GM12878 (cell line): ENCODE measurements around the gene KIF6. TPM values are rescaled to one million over a fixed set of nuclear protein-coding genes. Genes with fewer than 3 reads are reported as not detected.

Source experiments
- ATAC-seq: fragments of 200-7000 bp; cut with Tn5 transposase; 3 replicates; pipeline ENCODE4 v1.9.1; 2020; ENCODE audit warnings: mild to moderate bottlenecking, moderate library complexity
- BruUV-seq: library from RNA; stranded (reverse); fragments of 400-500 nt; replicated peaks from 2 replicates; lab custom pipeline; 2021; lab: Mats Ljungman, UMichigan
- CTCF ChIA-PET: fragments of 300-600 bp; sonication (Branson Sonifier 250); formaldehyde crosslinking; extraction: SDS; loops from one replicate; lab custom pipeline; 2021; ENCODE audit warnings: inconsistent platforms; lab: Yijun Ruan, JAX
- POLR2A ChIA-PET: fragments of 350-600 bp; formaldehyde crosslinking; extraction: SDS; loops from one replicate; lab custom pipeline; 2021; ENCODE audit warnings: inconsistent platforms; lab: Charles Lee
- RAD21 ChIA-PET: fragments of 300-600 bp; sonication (Branson Sonifier 250); formaldehyde crosslinking; loops from one replicate; lab custom pipeline; 2023; ENCODE audit warnings: antibody characterized with exemption; ENCODE audit not compliant: unreplicated experiment; lab: Charles Lee
- SMC1A ChIA-PET: fragments of 300-600 bp; sonication (Branson Sonifier 250); formaldehyde crosslinking; loops from one replicate; lab custom pipeline; 2023; ENCODE audit not compliant: unreplicated experiment, uncharacterized antibody; lab: Charles Lee
- DNase-seq: peaks from one replicate; pipeline ENCODE4 v3.0.0-alpha.2; 2011; ENCODE audit warnings: low read depth, low spot score
- FAIRE-seq: peaks from 3 replicates; lab custom pipeline; 2011; peaks lifted over from hg19 to GRCh38; lab: Jason Lieb, UNC
- H2AFZ ChIP-seq: 2 replicates; pipeline ENCODE4 v1.6.0; 2011; ENCODE audit warnings: low read depth, low read length, control low read depth; ENCODE audit not compliant: control insufficient read depth
- H3K27ac ChIP-seq: 2 replicates; pipeline ENCODE4 v1.5.1; 2011; ENCODE audit warnings: control low read depth; ENCODE audit not compliant: control insufficient read depth, insufficient read depth
- H3K27me3 ChIP-seq, 2 experiments: replicated peaks in 1 of 2; 2 replicates each; pipeline versions ENCODE4 v1.6.0 to v1.6.1; 2011; ENCODE audit warnings: low read length in 1 of 2; ENCODE audit not compliant: control insufficient read depth in 2 of 2, insufficient read depth in 2 of 2
- H3K36me3 ChIP-seq, 2 experiments: 2 replicates each; pipeline ENCODE4 v1.5.1; 2011; ENCODE audit warnings: low read length in 1 of 2; ENCODE audit not compliant: control insufficient read depth in 2 of 2, insufficient read depth in 2 of 2
- H3K4me1 ChIP-seq: 2 replicates; pipeline ENCODE4 v1.6.1; 2011; ENCODE audit warnings: mild to moderate bottlenecking, low read length, moderate library complexity, mixed read lengths; ENCODE audit not compliant: control insufficient read depth, insufficient read depth
- H3K4me2 ChIP-seq: 2 replicates; pipeline ENCODE4 v1.6.0; 2011; ENCODE audit warnings: control low read depth; ENCODE audit not compliant: control insufficient read depth, insufficient read depth
- H3K4me3 ChIP-seq: fragments of 200-600 bp; sonication (generic); 2 replicates; pipeline ENCODE4 v1.5.1; 2016
- H3K79me2 ChIP-seq: 2 replicates; pipeline ENCODE4 v1.6.0; 2011; ENCODE audit warnings: low read length; ENCODE audit not compliant: control insufficient read depth, insufficient read depth
- H3K9ac ChIP-seq: 2 replicates; pipeline ENCODE4 v1.8.0; 2011; ENCODE audit warnings: low read length, control low read depth, mixed read lengths; ENCODE audit not compliant: control insufficient read depth, insufficient read depth
- H3K9me3 ChIP-seq: replicated peaks from 3 replicates; pipeline ENCODE4 v1.5.1; 2011; ENCODE audit warnings: mild to moderate bottlenecking, low read length; ENCODE audit not compliant: control insufficient read depth, insufficient read depth
- H4K20me1 ChIP-seq: 2 replicates; pipeline ENCODE4 v1.6.0; 2011; ENCODE audit not compliant: control insufficient read depth, insufficient read depth
- BRCA1 ChIP-seq: IDR thresholded peaks from 2 replicates; pipeline ENCODE4 v1.6.1; 2011; ENCODE audit warnings: low read depth, low read length, improper control_type of control experiment
- GABPA ChIP-seq: IDR thresholded peaks from 2 replicates; pipeline ENCODE4 v1.6.1; 2014; ENCODE audit warnings: antibody characterized with exemption, low read depth, mild to moderate bottlenecking, inconsistent platforms
- HDAC2 ChIP-seq: fragments of 200-600 bp; sonication (generic); IDR thresholded peaks from 2 replicates; pipeline ENCODE4 v1.6.1; 2017
- LARP7 ChIP-seq: fragments of 450-650 bp; IDR thresholded peaks from 2 replicates; pipeline ENCODE4 v1.6.1; 2017; ENCODE audit warnings: mild to moderate bottlenecking
- NR2C1 ChIP-seq: fragments of 450-650 bp; IDR thresholded peaks from 2 replicates; pipeline ENCODE4 v1.6.1; 2017; ENCODE audit warnings: antibody characterized with exemption, mild to moderate bottlenecking, moderate library complexity
- SUZ12 ChIP-seq: fragments of 200-600 bp; sonication (generic); IDR thresholded peaks from one replicate; pipeline ENCODE4 v1.6.1; 2018; ENCODE audit warnings: antibody characterized with exemption, mild to moderate bottlenecking; ENCODE audit not compliant: unreplicated experiment
- TARDBP ChIP-seq: IDR thresholded peaks from 2 replicates; pipeline ENCODE4 v1.6.1; 2016; ENCODE audit warnings: borderline replicate concordance
- whole genome bisulfite sequencing: methylation state at CpG from one replicate; pipeline ENCODE4 v1.1.6; 2016; ENCODE audit warnings: low lambda C conversion rate; ENCODE audit not compliant: insufficient replicate concordance, insufficient coverage; ENCODE audit errors: missing lambda C conversion rate; 5-methylcytosine and 5-hydroxymethylcytosine counted together
- in situ Hi-C: fragments of 300-500 bp; cut with MboI; formaldehyde crosslinking; loops from 9 replicates; pipeline ENCODE4 v1.14.3; 2018; ENCODE audit warnings: mixed read lengths
- intact Hi-C: fragments of 100-400 bp; cut with micrococcal nuclease; formaldehyde crosslinking; loops from one replicate; pipeline ENCODE4 v1.14.2; 2022; ENCODE audit not compliant: unreplicated experiment
- polyA plus RNA-seq, 11 experiments: library from polyadenylated mRNA; depleted of rRNA in 4 of 11; unstranded in 6 of 11; stranded (reverse) in 5 of 11; fragments of >200 nt; fragmentation: Nextera tagmentation in 4 of 11; fragmentation: Illumina TruSeq in 1 of 11; extraction: Ambion mirVana in 4 of 11; extraction: Trizol in 1 of 11; gene quantifications; 1 replicate in 1 of 11; 2 replicates in 10 of 11; pipeline versions ENCODE4 v1.2.1 to v1.2.3, GENCODE V29; 2011 to 2016; ENCODE audit warnings: inconsistent platforms in 2 of 11, missing spikeins in 2 of 11, low read depth in 1 of 11
- total RNA-seq, 4 experiments: library from RNA; depleted of rRNA in 3 of 4; stranded (reverse); fragments of >200 nt in 3 of 4; fragmentation: Illumina TruSeq in 1 of 4; extraction: Trizol in 1 of 4; gene quantifications; 2 replicates each; pipeline versions ENCODE4 v1.2.1 to v1.2.3, GENCODE V29; 2013 to 2021
- TF ChIP-seq, protein P1 (sequence below): fragments of 450-650 bp; IDR thresholded peaks from 2 replicates; pipeline ENCODE4 v1.6.1; 2016; ENCODE audit warnings: mild to moderate bottlenecking, moderate library complexity, borderline replicate concordance
- TF ChIP-seq, protein P2 (sequence below): fragments of 450-650 bp; IDR thresholded peaks from 2 replicates; pipeline ENCODE4 v1.6.1; 2017; ENCODE audit warnings: mild to moderate bottlenecking, low read depth, inconsistent platforms; ENCODE audit not compliant: poor library complexity, severe bottlenecking
- TF ChIP-seq, protein P3 (sequence below): fragments of 150-350 bp; IDR thresholded peaks from 2 replicates; pipeline ENCODE4 v1.6.1; 2014; ENCODE audit warnings: mild to moderate bottlenecking, low read depth, low read length
- TF ChIP-seq, protein P4 (sequence below): fragments of 450-650 bp; formaldehyde crosslinking; IDR thresholded peaks from 2 replicates; pipeline ENCODE4 v1.4.0; 2020; ENCODE audit warnings: mild to moderate bottlenecking, moderate library complexity

Gene KIF6
- total and polyA plus RNA-seq, 10 of the 15 experiments (the other 5 are each of a cell fraction or from before 2014, with no cell fraction given), result 0.09 to 1.0 (median 0.28) TPM

DNA sequence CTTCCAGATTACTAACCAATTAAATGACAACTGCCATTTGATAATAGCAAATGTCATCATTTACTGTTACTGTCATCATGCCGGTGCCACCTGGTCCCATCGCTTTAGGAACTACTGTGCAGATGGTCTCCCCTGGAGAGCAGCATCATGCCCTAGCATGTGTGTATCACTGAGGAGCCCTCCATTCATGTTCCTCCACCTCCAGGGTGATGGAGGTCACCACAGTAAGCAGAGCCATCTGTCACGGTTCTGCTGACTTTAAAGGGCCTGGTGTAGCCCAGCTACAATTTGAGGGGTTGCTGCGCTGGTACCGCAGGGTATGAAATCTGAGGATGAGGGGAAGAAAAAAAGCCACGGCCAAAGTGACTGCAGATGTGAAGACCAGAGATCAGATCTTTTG is 283.9 kb downstream of the KIF6 start (continued):
- TF ChIP-seq, protein P1, sequence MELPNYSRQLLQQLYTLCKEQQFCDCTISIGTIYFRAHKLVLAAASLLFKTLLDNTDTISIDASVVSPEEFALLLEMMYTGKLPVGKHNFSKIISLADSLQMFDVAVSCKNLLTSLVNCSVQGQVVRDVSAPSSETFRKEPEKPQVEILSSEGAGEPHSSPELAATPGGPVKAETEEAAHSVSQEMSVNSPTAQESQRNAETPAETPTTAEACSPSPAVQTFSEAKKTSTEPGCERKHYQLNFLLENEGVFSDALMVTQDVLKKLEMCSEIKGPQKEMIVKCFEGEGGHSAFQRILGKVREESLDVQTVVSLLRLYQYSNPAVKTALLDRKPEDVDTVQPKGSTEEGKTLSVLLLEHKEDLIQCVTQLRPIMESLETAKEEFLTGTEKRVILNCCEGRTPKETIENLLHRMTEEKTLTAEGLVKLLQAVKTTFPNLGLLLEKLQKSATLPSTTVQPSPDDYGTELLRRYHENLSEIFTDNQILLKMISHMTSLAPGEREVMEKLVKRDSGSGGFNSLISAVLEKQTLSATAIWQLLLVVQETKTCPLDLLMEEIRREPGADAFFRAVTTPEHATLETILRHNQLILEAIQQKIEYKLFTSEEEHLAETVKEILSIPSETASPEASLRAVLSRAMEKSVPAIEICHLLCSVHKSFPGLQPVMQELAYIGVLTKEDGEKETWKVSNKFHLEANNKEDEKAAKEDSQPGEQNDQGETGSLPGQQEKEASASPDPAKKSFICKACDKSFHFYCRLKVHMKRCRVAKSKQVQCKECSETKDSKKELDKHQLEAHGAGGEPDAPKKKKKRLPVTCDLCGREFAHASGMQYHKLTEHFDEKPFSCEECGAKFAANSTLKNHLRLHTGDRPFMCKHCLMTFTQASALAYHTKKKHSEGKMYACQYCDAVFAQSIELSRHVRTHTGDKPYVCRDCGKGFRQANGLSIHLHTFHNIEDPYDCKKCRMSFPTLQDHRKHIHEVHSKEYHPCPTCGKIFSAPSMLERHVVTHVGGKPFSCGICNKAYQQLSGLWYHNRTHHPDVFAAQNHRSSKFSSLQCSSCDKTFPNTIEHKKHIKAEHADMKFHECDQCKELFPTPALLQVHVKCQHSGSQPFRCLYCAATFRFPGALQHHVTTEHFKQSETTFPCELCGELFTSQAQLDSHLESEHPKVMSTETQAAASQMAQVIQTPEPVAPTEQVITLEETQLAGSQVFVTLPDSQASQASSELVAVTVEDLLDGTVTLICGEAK, result no peak

DNA sequence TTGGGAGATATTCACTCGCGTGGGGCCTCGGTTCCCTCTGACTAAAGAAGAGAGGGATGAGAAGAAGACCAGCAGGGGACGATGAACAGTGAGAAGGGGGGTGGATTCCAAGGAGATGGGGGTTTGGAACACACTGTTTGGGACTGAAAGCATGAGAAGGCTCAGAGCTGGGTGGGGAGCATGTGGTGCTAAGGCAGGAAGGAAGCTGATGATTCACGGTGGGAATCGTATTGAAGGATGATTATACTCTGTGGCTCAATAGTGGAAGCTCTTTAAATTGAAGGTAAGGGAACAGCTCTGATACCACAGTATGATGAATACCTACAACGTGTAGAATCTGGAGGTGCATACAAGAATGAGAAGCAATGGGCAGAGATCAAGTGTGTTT is 285.2 kb downstream of the KIF6 start:
- H3K27me3 ChIP-seq, result no peaks in the 10 kb centered on the region
- 60% methylated on average over 7 of the region's 7 CpGs for WGBS
- DNase-seq (no peak), ATAC-seq (no peak), FAIRE-seq (no peak)
- no peak overlapping the region for H2AFZ ChIP-seq
- H3K9me3 ChIP-seq, result no peaks in the 10 kb centered on the region
- H3K36me3 ChIP-seq, result no peaks in the 10 kb centered on the region
- BruUV-seq, result no TSS peak
- H3K4me3 ChIP-seq, result no peak overlapping the region
- H3K27ac ChIP-seq, result no peak overlapping the region
- H3K4me1 ChIP-seq, result no peaks in the 10 kb centered on the region
- in situ Hi-C loops (no loop called here), intact Hi-C loops (no loop called here)
- H3K9ac ChIP-seq, result no peak overlapping the region
- ChIA-PET SMC1A (interaction anchor here (1.2 kb wide), 1 partner anchor 10 kb away, joined by 4 read pairs; no protein-coding TSS in a partner anchor), RAD21 (no interaction called here), POLR2A (no interaction called here), CTCF (interaction anchor here (1.1 to 1.6 kb wide), 2 partner anchors 11 to 12 kb away, joined by 3 to 7 read pairs; no protein-coding TSS in a partner anchor)
- no peaks in the 10 kb centered on the region for H3K79me2 ChIP-seq
- no peaks in the 10 kb centered on the region for H4K20me1 ChIP-seq
- H3K4me2 ChIP-seq, result no peak overlapping the region
- TF ChIP-seq SUZ12 (no peak), GABPA (no peak), TARDBP (no peak), LARP7 (no peak), HDAC2 (no peak), NR2C1 (no peak), BRCA1 (no peak)
- TF ChIP-seq, protein P2, sequence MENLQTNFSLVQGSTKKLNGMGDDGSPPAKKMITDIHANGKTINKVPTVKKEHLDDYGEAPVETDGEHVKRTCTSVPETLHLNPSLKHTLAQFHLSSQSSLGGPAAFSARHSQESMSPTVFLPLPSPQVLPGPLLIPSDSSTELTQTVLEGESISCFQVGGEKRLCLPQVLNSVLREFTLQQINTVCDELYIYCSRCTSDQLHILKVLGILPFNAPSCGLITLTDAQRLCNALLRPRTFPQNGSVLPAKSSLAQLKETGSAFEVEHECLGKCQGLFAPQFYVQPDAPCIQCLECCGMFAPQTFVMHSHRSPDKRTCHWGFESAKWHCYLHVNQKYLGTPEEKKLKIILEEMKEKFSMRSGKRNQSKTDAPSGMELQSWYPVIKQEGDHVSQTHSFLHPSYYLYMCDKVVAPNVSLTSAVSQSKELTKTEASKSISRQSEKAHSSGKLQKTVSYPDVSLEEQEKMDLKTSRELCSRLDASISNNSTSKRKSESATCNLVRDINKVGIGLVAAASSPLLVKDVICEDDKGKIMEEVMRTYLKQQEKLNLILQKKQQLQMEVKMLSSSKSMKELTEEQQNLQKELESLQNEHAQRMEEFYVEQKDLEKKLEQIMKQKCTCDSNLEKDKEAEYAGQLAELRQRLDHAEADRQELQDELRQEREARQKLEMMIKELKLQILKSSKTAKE, result no peak
- TF ChIP-seq, protein P3, sequence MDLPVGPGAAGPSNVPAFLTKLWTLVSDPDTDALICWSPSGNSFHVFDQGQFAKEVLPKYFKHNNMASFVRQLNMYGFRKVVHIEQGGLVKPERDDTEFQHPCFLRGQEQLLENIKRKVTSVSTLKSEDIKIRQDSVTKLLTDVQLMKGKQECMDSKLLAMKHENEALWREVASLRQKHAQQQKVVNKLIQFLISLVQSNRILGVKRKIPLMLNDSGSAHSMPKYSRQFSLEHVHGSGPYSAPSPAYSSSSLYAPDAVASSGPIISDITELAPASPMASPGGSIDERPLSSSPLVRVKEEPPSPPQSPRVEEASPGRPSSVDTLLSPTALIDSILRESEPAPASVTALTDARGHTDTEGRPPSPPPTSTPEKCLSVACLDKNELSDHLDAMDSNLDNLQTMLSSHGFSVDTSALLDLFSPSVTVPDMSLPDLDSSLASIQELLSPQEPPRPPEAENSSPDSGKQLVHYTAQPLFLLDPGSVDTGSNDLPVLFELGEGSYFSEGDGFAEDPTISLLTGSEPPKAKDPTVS, result no peak
- TF ChIP-seq, protein P4, sequence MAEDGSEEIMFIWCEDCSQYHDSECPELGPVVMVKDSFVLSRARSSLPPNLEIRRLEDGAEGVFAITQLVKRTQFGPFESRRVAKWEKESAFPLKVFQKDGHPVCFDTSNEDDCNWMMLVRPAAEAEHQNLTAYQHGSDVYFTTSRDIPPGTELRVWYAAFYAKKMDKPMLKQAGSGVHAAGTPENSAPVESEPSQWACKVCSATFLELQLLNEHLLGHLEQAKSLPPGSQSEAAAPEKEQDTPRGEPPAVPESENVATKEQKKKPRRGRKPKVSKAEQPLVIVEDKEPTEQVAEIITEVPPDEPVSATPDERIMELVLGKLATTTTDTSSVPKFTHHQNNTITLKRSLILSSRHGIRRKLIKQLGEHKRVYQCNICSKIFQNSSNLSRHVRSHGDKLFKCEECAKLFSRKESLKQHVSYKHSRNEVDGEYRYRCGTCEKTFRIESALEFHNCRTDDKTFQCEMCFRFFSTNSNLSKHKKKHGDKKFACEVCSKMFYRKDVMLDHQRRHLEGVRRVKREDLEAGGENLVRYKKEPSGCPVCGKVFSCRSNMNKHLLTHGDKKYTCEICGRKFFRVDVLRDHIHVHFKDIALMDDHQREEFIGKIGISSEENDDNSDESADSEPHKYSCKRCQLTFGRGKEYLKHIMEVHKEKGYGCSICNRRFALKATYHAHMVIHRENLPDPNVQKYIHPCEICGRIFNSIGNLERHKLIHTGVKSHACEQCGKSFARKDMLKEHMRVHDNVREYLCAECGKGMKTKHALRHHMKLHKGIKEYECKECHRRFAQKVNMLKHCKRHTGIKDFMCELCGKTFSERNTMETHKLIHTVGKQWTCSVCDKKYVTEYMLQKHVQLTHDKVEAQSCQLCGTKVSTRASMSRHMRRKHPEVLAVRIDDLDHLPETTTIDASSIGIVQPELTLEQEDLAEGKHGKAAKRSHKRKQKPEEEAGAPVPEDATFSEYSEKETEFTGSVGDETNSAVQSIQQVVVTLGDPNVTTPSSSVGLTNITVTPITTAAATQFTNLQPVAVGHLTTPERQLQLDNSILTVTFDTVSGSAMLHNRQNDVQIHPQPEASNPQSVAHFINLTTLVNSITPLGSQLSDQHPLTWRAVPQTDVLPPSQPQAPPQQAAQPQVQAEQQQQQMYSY (CRISPR knock-in tag), result no peak
